HL-60/S4 treated with phorbol 12-myristate 13-acetate at 8.2 ng/mL for 4 days and 3 days (cell line): Measurements from ENCODE around the gene C11orf52.
"Not testable (repeated sequence)": the region's sequence is repeated elsewhere in the genome, so short reads cannot be mapped to it uniquely, and the experiment has no call there.

Source experiments
- in situ Hi-C: fragments of 300-500 bp; cut with MboI; formaldehyde crosslinking; loops from 2 replicates; pipeline ENCODE4 v1.15.0; 2022; ENCODE audit warnings: low sequenced_read_pairs

Gene C11orf52

GRCh38 chr11:111912535-111912934 is 6.2 kb upstream of the C11orf52 start, which contains the start of gene HSPB2:
Gene HSPB2, plus strand, starts transcription at chr11:111912734. Its CDS starts 96 bp downstream, at chr11:111912830.
- in situ Hi-C loops, result no loop called here

GRCh38 chr11:111913031-111913861 is 5.5 kb upstream of the C11orf52 start:
- in situ Hi-C loops, result no loop called here

GRCh38 chr11:111913997-111914396 is 4.7 kb upstream of the C11orf52 start:
- in situ Hi-C loops, result no loop called here

GRCh38 chr11:111916768-111917167 is 1.9 kb upstream of the C11orf52 start:
- in situ Hi-C loops, result no loop called here

- in situ Hi-C loops, result no loop called here
Observed at GRCh38 chr11:111917312-111917711, 1.4 kb upstream of the C11orf52 start.

GRCh38 chr11:111917788-111918187 is 925 bp upstream of the C11orf52 start:
- in situ Hi-C loops, result no loop called here

- in situ Hi-C loops, result no loop called here
Observed at GRCh38 chr11:111920908-111921307, 2.2 kb downstream of the C11orf52 start.

GRCh38 chr11:111921541-111922230 is 3.0 kb downstream of the C11orf52 start:
- in situ Hi-C loops, result no loop called here

- in situ Hi-C loops, result no loop called here
Observed at GRCh38 chr11:111922803-111923202, 4.1 kb downstream of the C11orf52 start.

GRCh38 chr11:111923351-111923788 is 4.7 kb downstream of the C11orf52 start:
- in situ Hi-C loops, result no loop called here

GRCh38 chr11:111923951-111924350 is 5.2 kb downstream of the C11orf52 start:
- in situ Hi-C loops, result no loop called here

- in situ Hi-C loops, result no loop called here
Observed at GRCh38 chr11:111925953-111926352, 7.2 kb downstream of the C11orf52 start.

- in situ Hi-C loops, result no loop called here
Observed at GRCh38 chr11:111926505-111927391, 8.0 kb downstream of the C11orf52 start.

- in situ Hi-C loops, result no loop called here
Observed at GRCh38 chr11:111930472-111930871, 11.8 kb downstream of the C11orf52 start.

GRCh38 chr11:111932611-111932950 is 13.9 kb downstream of the C11orf52 start:
- in situ Hi-C loops, result no loop called here

GRCh38 chr11:111933176-111933575 is 14.5 kb downstream of the C11orf52 start:
- in situ Hi-C loops, result not testable (repeated sequence)

- in situ Hi-C loops, result no loop called here
Observed at GRCh38 chr11:111933872-111934271, 15.2 kb downstream of the C11orf52 start.

GRCh38 chr11:111934306-111934705 is 15.6 kb downstream of the C11orf52 start:
- in situ Hi-C loops, result no loop called here

- in situ Hi-C loops, result no loop called here
Observed at GRCh38 chr11:111935317-111936039, 16.8 kb downstream of the C11orf52 start.

GRCh38 chr11:111936040-111936540 is 17.4 kb downstream of the C11orf52 start:
- in situ Hi-C loops, result no loop called here
